NT2/D1 (cell line): ENCODE data around the gene TBL1XR1.

Source experiments
- SUZ12 ChIP-seq: IDR thresholded peaks from 2 replicates; pipeline ENCODE4 v1.6.1; 2011; ENCODE audit not compliant: insufficient read length, insufficient read depth; ENCODE audit errors: extremely low read depth
- YY1 ChIP-seq: IDR thresholded peaks from 2 replicates; pipeline ENCODE4 v1.6.1; 2011; ENCODE audit not compliant: insufficient read length, insufficient read depth
- ZNF274 ChIP-seq: IDR thresholded peaks from 2 replicates; pipeline ENCODE4 v1.6.1; 2011; ENCODE audit warnings: mild to moderate bottlenecking, low read depth, low read length

DNA sequence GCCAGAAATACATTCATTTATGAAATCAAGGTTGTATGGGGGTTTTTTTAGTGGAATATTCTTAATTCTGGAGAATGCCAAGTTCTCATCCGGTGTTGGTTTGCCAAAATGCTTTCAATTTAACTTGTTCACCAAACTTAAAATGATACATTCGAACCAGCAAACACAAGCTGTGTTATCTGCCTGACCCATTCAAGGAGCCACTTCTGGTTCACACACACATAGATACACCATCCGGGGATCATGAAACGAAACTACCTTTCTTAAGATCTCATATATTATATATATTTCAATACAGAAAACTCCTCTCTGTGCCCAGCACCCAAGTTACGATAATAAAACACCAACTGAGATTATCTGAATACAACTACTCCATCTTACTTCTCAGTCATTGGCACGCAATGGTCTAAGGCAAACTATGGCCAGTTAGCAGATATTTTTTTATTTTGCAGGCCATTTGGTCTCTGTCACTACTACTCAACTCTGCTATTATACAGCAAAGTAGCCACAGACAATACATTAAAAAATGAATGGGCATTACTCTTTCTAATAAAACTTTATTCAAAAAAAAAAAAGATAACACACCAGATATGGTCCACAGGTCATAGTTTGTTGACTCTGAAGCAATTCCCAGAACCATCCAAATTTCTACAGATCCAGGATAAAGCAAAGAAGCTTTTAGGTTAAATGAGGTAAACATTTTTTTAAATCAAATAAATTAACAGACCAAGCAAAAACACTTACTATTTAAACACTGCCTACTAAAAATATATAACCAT is 89.6 kb downstream of the TBL1XR1 start:
- TF ChIP-seq YY1 (no peak), ZNF274 (no peak), SUZ12 (no peak)
